H1 (cell line): ENCODE measurements around the gene TRIM67. TPM values are rescaled to one million over a fixed set of nuclear protein-coding genes. Genes with fewer than 3 reads are reported as not detected.

Experiments
- BACH1 ChIP-seq: IDR thresholded peaks from 2 replicates; pipeline ENCODE4 v1.6.1; 2012; ENCODE audit warnings: low read length, improper control_type of control experiment
- CHD7 ChIP-seq: fragments of 300-600 bp; sonication (generic); IDR thresholded peaks from 2 replicates; pipeline ENCODE4 v1.7.1; 2012; ENCODE audit warnings: low read length, moderate library complexity, mild to moderate bottlenecking, inconsistent platforms; ENCODE audit not compliant: insufficient replicate concordance
- GABPA ChIP-seq: IDR thresholded peaks from 2 replicates; pipeline ENCODE4 v1.6.1; 2011; ENCODE audit warnings: mild to moderate bottlenecking, low read length, moderate library complexity, borderline replicate concordance; ENCODE audit not compliant: insufficient read depth
- KDM5A ChIP-seq: fragments of 200-600 bp; IDR thresholded peaks from 2 replicates; pipeline ENCODE4 v1.7.1; 2012; ENCODE audit warnings: mild to moderate bottlenecking, low read length, inconsistent platforms, mixed read lengths
- NANOG ChIP-seq: IDR thresholded peaks from 2 replicates; pipeline ENCODE4 v1.6.1; 2011; ENCODE audit warnings: low read length, low read depth, mild to moderate bottlenecking, inconsistent platforms; ENCODE audit not compliant: insufficient read depth, poor library complexity, severe bottlenecking
- POLR2A ChIP-seq, 2 experiments: IDR thresholded peaks; 1 replicate in 1 of 2; 2 replicates in 1 of 2; pipeline ENCODE4 v1.6.1; 2011; ENCODE audit warnings: low read depth in 2 of 2, low read length in 2 of 2, mild to moderate bottlenecking in 2 of 2; ENCODE audit errors: control extremely low read depth in 1 of 2
- SAP30 ChIP-seq: fragments of 300-600 bp; sonication (generic); IDR thresholded peaks from 2 replicates; pipeline ENCODE4 v1.7.1; 2012; ENCODE audit warnings: low read length, moderate library complexity, mild to moderate bottlenecking, inconsistent platforms; ENCODE audit not compliant: insufficient read depth, insufficient replicate concordance
- TCF12 ChIP-seq: IDR thresholded peaks from 2 replicates; pipeline ENCODE4 v1.6.1; 2011; ENCODE audit warnings: low read depth, mild to moderate bottlenecking, low read length
- polyA plus RNA-seq, 7 experiments: library from polyadenylated mRNA; depleted of rRNA in 3 of 7; stranded (reverse) in 5 of 7; unstranded in 2 of 7; fragments of >200 nt in 5 of 7; fragments of 200-250 nt in 2 of 7; gene quantifications; 1 replicate in 5 of 7; 2 replicates in 1 of 7; 4 replicates in 1 of 7; pipeline versions ENCODE4 v1.2.1 to v1.2.3, GENCODE V29; 2011 to 2013; ENCODE audit warnings: missing spikeins in 2 of 7, mixed read lengths in 2 of 7
- total RNA-seq: library from RNA; stranded (reverse); fragmentation: NEBNext Ultra II Directional; extraction: Animal tissue kit (Norgen Biotek cat#: 25700); gene quantifications from 2 replicates; pipeline ENCODE4 v1.2.1, GENCODE V29; 2021

Gene TRIM67
- total and polyA plus RNA-seq, 2 of the 8 experiments (the other 6 are each of a cell fraction or from before 2014, with no cell fraction given), result under 0.01 TPM; not detected in 1

GRCh38 chr1:231172411-231172810, 10.6 kb downstream of the TRIM67 start (continued):
- TF ChIP-seq CHD7 (no peak), SAP30 (no peak), NANOG (no peak), GABPA (no peak), BACH1 (no peak), POLR2A (IDR thresholded peaks at IDR 0.05; ENCODE audit: control extremely low read depth in 1 of 2, low read depth in 2 of 2, low read length in 2 of 2) (no peak), KDM5A (no peak), TCF12 (no peak)
